Measurements from ENCODE around the gene CSTA.

Gene CSTA

GRCh38 chr3:122313281-122313680, 11.8 kb upstream of the CSTA start:
- H3K27me3 ChIP-seq (ENCODE audit: insufficient read depth, poor library complexity, severe bottlenecking), result no peaks in the 10 kb centered on the region
- H3K4me3 ChIP-seq (replicated peaks; ENCODE audit: insufficient read depth, low read length), result no peak overlapping the region
- peak overlapping the region; percentile 48 for H3K27ac ChIP-seq (replicated peaks)
- TF ChIP-seq CTCF (IDR thresholded peaks at IDR 0.05; ENCODE audit: insufficient read depth, low read length) (no peak), SPI1 (IDR thresholded peaks at IDR 0.05; ENCODE audit: borderline replicate concordance, low read depth) (no peak), POLR2AphosphoS5 (IDR thresholded peaks at IDR 0.05; ENCODE audit: low read depth) (no peak)
- peak; percentile 21 to 64 for DNase-seq (ENCODE audit: low read depth in 1 of 2, low spot score in 1 of 2)

- H3K27ac ChIP-seq (replicated peaks), result no peak overlapping the region
- TF ChIP-seq GABPA (IDR thresholded peaks at IDR 0.05; ENCODE audit: low read depth), result no peak
- no peak for TF ChIP-seq REST (IDR thresholded peaks at IDR 0.05; ENCODE audit: insufficient replicate concordance, low read depth)
- no peak for DNase-seq (ENCODE audit: low read depth in 1 of 2, low spot score in 1 of 2)
- no peak overlapping the region for H3K4me3 ChIP-seq (replicated peaks; ENCODE audit: insufficient read depth, low read length)
- H3K27me3 ChIP-seq (ENCODE audit: insufficient read depth, poor library complexity, severe bottlenecking), result no peaks in the 10 kb centered on the region
These were observed 10.7 kb upstream of the CSTA start for GRCh38 chr3:122314228-122314876.

GRCh38 chr3:122315619-122316018, 9.4 kb upstream of the CSTA start:
- no peak for DNase-seq (ENCODE audit: low read depth in 1 of 2, low spot score in 1 of 2)
- no peak overlapping the region for H3K27ac ChIP-seq (replicated peaks)
- H3K4me3 ChIP-seq (replicated peaks; ENCODE audit: insufficient read depth, low read length), result no peak overlapping the region
- TF ChIP-seq POLR2AphosphoS5 (IDR thresholded peaks at IDR 0.05; ENCODE audit: low read depth), result no peak
- TF ChIP-seq REST (IDR thresholded peaks at IDR 0.05; ENCODE audit: insufficient replicate concordance, low read depth), result no peak
- no peak for TF ChIP-seq CTCF (IDR thresholded peaks at IDR 0.05; ENCODE audit: insufficient read depth, low read length)
- TF ChIP-seq GABPA (IDR thresholded peaks at IDR 0.05; ENCODE audit: low read depth), result no peak
- no peak for TF ChIP-seq SPI1 (IDR thresholded peaks at IDR 0.05; ENCODE audit: borderline replicate concordance, low read depth)
- no peaks in the 10 kb centered on the region for H3K27me3 ChIP-seq (ENCODE audit: insufficient read depth, poor library complexity, severe bottlenecking)

- no peak for DNase-seq (ENCODE audit: low read depth in 1 of 2, low spot score in 1 of 2)
- Histone ChIP-seq H3K27me3 (ENCODE audit: insufficient read depth, poor library complexity, severe bottlenecking) (no peaks in the 10 kb centered on the region), H3K27ac (replicated peaks) (no peak overlapping the region), H3K4me3 (replicated peaks; ENCODE audit: insufficient read depth, low read length) (no peak overlapping the region)
- TF ChIP-seq CTCF (IDR thresholded peaks at IDR 0.05; ENCODE audit: insufficient read depth, low read length) (no peak), POLR2AphosphoS5 (IDR thresholded peaks at IDR 0.05; ENCODE audit: low read depth) (no peak), REST (IDR thresholded peaks at IDR 0.05; ENCODE audit: insufficient replicate concordance, low read depth) (no peak), SPI1 (IDR thresholded peaks at IDR 0.05; ENCODE audit: borderline replicate concordance, low read depth) (no peak), GABPA (IDR thresholded peaks at IDR 0.05; ENCODE audit: low read depth) (no peak)
These were observed 8.7 kb upstream of the CSTA start for GRCh38 chr3:122316368-122316767.

All from HL-60 (cell line).